ENCODE measurements around the gene SHB.
A peak's percentile ranks its signal among the peaks of the same experiment; 100 is the strongest.

DNA sequence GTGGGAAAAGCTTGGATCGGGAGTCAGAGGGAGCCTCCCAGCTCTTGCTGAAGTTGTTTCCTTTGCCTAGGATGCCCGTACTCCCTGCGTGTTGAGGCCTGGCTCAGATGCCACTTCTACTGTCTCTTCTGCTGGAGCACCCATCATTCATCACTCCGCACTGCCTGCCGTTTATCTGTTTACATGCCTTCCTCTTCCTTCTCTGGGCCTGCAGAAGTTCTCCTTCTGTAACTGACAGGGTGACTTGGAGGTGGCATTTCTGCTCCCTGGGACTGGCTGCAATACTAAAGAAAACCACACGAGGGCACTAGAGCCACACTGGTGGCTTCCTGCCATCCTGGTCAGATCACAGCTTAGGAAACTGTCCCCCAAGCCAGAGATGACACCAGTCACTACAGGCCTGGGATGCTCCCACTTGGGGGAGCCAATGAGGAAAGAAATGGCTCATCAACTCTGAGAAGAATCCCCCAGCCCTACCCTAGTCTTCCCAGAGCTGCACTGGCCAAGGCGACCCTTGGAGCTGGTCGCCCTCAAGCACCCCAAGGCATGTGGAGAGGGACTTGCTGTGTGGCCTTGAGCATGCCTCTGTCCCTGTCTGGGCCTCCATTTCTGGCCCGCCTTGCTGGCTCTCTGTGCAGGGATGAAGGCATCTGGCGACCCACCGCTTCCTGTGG, 155.4 kb downstream of the SHB start:
- TF ChIP-seq, protein P1, sequence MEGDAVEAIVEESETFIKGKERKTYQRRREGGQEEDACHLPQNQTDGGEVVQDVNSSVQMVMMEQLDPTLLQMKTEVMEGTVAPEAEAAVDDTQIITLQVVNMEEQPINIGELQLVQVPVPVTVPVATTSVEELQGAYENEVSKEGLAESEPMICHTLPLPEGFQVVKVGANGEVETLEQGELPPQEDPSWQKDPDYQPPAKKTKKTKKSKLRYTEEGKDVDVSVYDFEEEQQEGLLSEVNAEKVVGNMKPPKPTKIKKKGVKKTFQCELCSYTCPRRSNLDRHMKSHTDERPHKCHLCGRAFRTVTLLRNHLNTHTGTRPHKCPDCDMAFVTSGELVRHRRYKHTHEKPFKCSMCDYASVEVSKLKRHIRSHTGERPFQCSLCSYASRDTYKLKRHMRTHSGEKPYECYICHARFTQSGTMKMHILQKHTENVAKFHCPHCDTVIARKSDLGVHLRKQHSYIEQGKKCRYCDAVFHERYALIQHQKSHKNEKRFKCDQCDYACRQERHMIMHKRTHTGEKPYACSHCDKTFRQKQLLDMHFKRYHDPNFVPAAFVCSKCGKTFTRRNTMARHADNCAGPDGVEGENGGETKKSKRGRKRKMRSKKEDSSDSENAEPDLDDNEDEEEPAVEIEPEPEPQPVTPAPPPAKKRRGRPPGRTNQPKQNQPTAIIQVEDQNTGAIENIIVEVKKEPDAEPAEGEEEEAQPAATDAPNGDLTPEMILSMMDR (IDR thresholded peaks at IDR 0.05 in 2 of 3, conservative IDR thresholded peaks at IDR 0.05 in 1 of 3; ENCODE audit: borderline replicate concordance in 1 of 3, insufficient read depth in 1 of 3, low read depth in 2 of 3, low read length in 2 of 3) = peak; percentile 96 to 99 (median 98)
- TF ChIP-seq POLR2A (IDR thresholded peaks at IDR 0.05; ENCODE audit: borderline replicate concordance, extremely low read depth, insufficient read depth, insufficient read length) = no peak
- peak; percentile 100 for TF ChIP-seq RAD21 (IDR thresholded peaks at IDR 0.05; ENCODE audit: low read depth)
